Heart left ventricle (tissue), 13 donors: Measurements from ENCODE around the gene CNTNAP5.

Source experiments
- POLR2A ChIP-seq, 2 donors: fragments of 450-650 bp; IDR thresholded peaks; one replicate each; pipeline ENCODE4 v1.6.1; 2017; ENCODE audit warnings: antibody characterized with exemption in 2 of 2, mild to moderate bottlenecking in 2 of 2, moderate library complexity in 2 of 2
- TF ChIP-seq, protein P1 (sequence below), 12 donors: fragments of 200-600 bp; sonication (generic) in 4 of 12; IDR thresholded peaks; one replicate each; pipeline versions ENCODE4 v1.5.0 to v1.8.0; 2018 to 2022; ENCODE audit warnings: antibody characterized with exemption in 12 of 12, mild to moderate bottlenecking in 5 of 12
- donor health status: ischemic (EF 13 %, LVEDD 7.1; RV severe dilation, severe dysfunction).
- donor health status: DM: no; HTN: yes; CAD: no.
- donor health status: DM: no; HTN: no; CAD: no.
- donor health status: ischemic (EF 25% LVEDD 6.9; RV normal size, moderate dysfunction).
- donor health status: ischemic (EF 25% LVEDD 5.7; RV mildly dilated, moderate dysfunction).
- donor health status: ischemic (EF 35%, LVEDD 5.7; RV mildly dilated, moderate dysfunction).
- donor health status: nonischemic (EF 11% LVEDD 7.7; RV severe dilation, severe dysfunction).
- donor health status: DM: yes; HTN: yes; CAD: no.
- donor health status: PGD.
- donor health status: ischemic (EF 29% LVEDD 5.4; RV normal size, mild dysfunction).
- donor health status: nonischemic (EF 23%, LVEDD 6.1; RV moderate dilation, normal function).

DNA sequence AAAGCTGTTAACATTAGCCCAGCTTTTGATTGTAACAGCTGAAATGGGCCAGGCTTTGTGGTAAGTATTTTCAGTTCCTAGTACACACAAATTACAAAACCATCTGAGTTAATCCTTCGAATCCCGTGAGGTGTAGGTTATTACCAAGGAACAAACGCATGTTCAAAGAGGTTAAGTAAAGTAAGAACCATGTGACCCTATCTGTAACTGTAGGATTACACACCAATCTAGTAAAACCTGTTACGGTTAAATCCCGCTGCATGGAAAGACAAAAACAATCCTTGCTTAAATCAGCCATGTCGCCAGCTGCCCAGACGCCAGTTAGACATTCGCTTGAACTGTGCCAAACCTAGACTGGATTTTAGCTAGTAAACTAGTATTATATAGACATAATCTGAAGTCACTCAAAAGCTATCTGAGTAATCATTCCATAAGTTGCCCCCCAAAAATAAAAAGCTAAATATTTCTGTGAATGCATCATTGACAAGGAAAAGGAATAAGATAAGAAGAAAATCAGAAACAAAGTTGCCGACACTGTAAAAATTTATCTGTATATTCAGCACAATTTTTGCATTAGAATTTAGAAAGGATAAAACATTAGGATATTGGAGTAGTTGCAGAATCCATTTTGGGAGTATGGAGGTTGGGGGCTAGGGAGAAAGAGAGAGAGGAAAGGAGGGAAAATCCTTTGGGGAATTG lies 638.0 kb downstream of the CNTNAP5 start:
- TF ChIP-seq, protein P1, sequence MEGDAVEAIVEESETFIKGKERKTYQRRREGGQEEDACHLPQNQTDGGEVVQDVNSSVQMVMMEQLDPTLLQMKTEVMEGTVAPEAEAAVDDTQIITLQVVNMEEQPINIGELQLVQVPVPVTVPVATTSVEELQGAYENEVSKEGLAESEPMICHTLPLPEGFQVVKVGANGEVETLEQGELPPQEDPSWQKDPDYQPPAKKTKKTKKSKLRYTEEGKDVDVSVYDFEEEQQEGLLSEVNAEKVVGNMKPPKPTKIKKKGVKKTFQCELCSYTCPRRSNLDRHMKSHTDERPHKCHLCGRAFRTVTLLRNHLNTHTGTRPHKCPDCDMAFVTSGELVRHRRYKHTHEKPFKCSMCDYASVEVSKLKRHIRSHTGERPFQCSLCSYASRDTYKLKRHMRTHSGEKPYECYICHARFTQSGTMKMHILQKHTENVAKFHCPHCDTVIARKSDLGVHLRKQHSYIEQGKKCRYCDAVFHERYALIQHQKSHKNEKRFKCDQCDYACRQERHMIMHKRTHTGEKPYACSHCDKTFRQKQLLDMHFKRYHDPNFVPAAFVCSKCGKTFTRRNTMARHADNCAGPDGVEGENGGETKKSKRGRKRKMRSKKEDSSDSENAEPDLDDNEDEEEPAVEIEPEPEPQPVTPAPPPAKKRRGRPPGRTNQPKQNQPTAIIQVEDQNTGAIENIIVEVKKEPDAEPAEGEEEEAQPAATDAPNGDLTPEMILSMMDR (IDR thresholded peaks at IDR 0.05) = no peak
- TF ChIP-seq POLR2A (IDR thresholded peaks at IDR 0.05) = no peak
